Activated naive CD4-positive, alpha-beta T cell treated with anti-CD3 and anti-CD28 coated beads, Interleukin-2, amount 10 ng/mL, durations not matched to agents 7 days and 5 days (primary cell): Measurements from ENCODE around the gene EHBP1L1.

Experiments used
- CTCF ChIA-PET: fragments of 350-600 bp; sonication (Branson Sonifier 250); formaldehyde crosslinking; loops from one replicate; lab custom pipeline; 2021; ENCODE audit warnings: antibody characterized with exemption; lab: Charles Lee
- DNase-seq: peaks from one replicate; pipeline ENCODE4 v3.0.0-alpha.2; 2020
- H3K27ac Mint-ChIP-seq: one replicate; pipeline ENCODE4 v1.8.0; 2021; ENCODE audit warnings: mild to moderate bottlenecking, moderate library complexity, mixed read lengths
- H3K27me3 Mint-ChIP-seq: one replicate; pipeline ENCODE4 v1.8.0; 2021; ENCODE audit warnings: mild to moderate bottlenecking, mixed read lengths
- H3K36me3 Mint-ChIP-seq: one replicate; pipeline ENCODE4 v1.8.0; 2021; ENCODE audit warnings: mixed read lengths
- H3K4me1 Mint-ChIP-seq: one replicate; pipeline ENCODE4 v1.8.0; 2021; ENCODE audit warnings: mixed read lengths
- H3K4me3 Mint-ChIP-seq: one replicate; pipeline ENCODE4 v1.8.0; 2021; ENCODE audit warnings: mild to moderate bottlenecking, moderate library complexity, mixed read lengths
- H3K9me3 Mint-ChIP-seq: one replicate; pipeline ENCODE4 v1.8.0; 2021; ENCODE audit warnings: mixed read lengths

The EHBP1L1 gene

GRCh38 chr11:65607614-65608426, 32.0 kb downstream of the EHBP1L1 start:
- H3K4me1 Mint-ChIP-seq: peaks cover 44% of the 10 kb centered on the region
- no peaks in the 10 kb centered on the region for H3K27me3 Mint-ChIP-seq
- DNase-seq: no peak
- no peaks in the 10 kb centered on the region for H3K9me3 Mint-ChIP-seq
- H3K27ac Mint-ChIP-seq: no peak overlapping the region
- H3K36me3 Mint-ChIP-seq: peaks cover 55% of the 10 kb centered on the region
- CTCF ChIA-PET: interaction anchor here (1.1 to 1.3 kb wide), 2 partner anchors 14 to 67 kb away, joined by 3 to 5 read pairs; no protein-coding TSS in a partner anchor
- H3K4me3 Mint-ChIP-seq: no peak overlapping the region

- CTCF ChIA-PET: interaction anchor here (0.8 kb wide), 2 partner anchors 13 to 16 kb away, joined by 3 read pairs; no protein-coding TSS in a partner anchor
- DNase-seq: no peak
- peak overlapping the region; percentile 56 for H3K27ac Mint-ChIP-seq
- peaks cover 51% of the 10 kb centered on the region for H3K36me3 Mint-ChIP-seq
- no peaks in the 10 kb centered on the region for H3K9me3 Mint-ChIP-seq
- H3K27me3 Mint-ChIP-seq: no peaks in the 10 kb centered on the region
- peaks cover 49% of the 10 kb centered on the region for H3K4me1 Mint-ChIP-seq
- no peak overlapping the region for H3K4me3 Mint-ChIP-seq
These were observed 33.4 kb downstream of the EHBP1L1 start for GRCh38 chr11:65609229-65609628.

- no peaks in the 10 kb centered on the region for H3K9me3 Mint-ChIP-seq
- peak overlapping the region; percentile 64 for H3K27ac Mint-ChIP-seq
- peak overlapping the region; percentile 30 for H3K4me3 Mint-ChIP-seq
- H3K36me3 Mint-ChIP-seq: peaks cover 47% of the 10 kb centered on the region
- H3K27me3 Mint-ChIP-seq: no peaks in the 10 kb centered on the region
- DNase-seq: no peak
- peaks cover 49% of the 10 kb centered on the region for H3K4me1 Mint-ChIP-seq
- CTCF ChIA-PET: interaction anchor here (0.8 to 1.3 kb wide), 2 partner anchors 13 to 16 kb away, joined by 3 to 7 read pairs; no protein-coding TSS in a partner anchor
These were observed 33.8 kb downstream of the EHBP1L1 start for GRCh38 chr11:65609665-65610064.

GRCh38 chr11:65610404-65610803, 34.6 kb downstream of the EHBP1L1 start:
- CTCF ChIA-PET: interaction anchor here (0.8 to 1.3 kb wide), 6 partner anchors 11 to 37 kb away, joined by 3 to 7 read pairs (median 3); partner anchors contain the start of gene KCNK7
- Mint-ChIP-seq H3K27ac (peak overlapping the region; percentile 64), H3K27me3 (no peaks in the 10 kb centered on the region), H3K4me1 (peaks cover 49% of the 10 kb centered on the region), H3K36me3 (peaks cover 47% of the 10 kb centered on the region), H3K9me3 (no peaks in the 10 kb centered on the region), H3K4me3 (peak overlapping the region; percentile 30)
- no peak for DNase-seq

GRCh38 chr11:65611028-65611757, 35.3 kb downstream of the EHBP1L1 start:
- no peak for DNase-seq
- H3K36me3 Mint-ChIP-seq: peaks cover 41% of the 10 kb centered on the region
- CTCF ChIA-PET: interaction anchor here (1.0 to 1.3 kb wide), 5 partner anchors 11 to 38 kb away, joined by 3 to 7 read pairs (median 3); partner anchors contain the start of gene KCNK7
- H3K9me3 Mint-ChIP-seq: no peaks in the 10 kb centered on the region
- H3K27me3 Mint-ChIP-seq: no peaks in the 10 kb centered on the region
- H3K4me1 Mint-ChIP-seq: peaks cover 49% of the 10 kb centered on the region
- H3K27ac Mint-ChIP-seq: peak overlapping the region; percentile 64
- peak overlapping the region; percentile 97 for H3K4me3 Mint-ChIP-seq

- H3K9me3 Mint-ChIP-seq: no peaks in the 10 kb centered on the region
- no peak for DNase-seq
- peak overlapping the region; percentile 87 for H3K27ac Mint-ChIP-seq
- CTCF ChIA-PET: interaction anchor here (1.0 to 2.0 kb wide), 7 partner anchors 9 to 71 kb away, joined by 3 to 11 read pairs (median 5); partner anchors contain the start of gene SIPA1
- H3K36me3 Mint-ChIP-seq: peaks cover 41% of the 10 kb centered on the region
- H3K4me3 Mint-ChIP-seq: peak overlapping the region; percentile 97
- H3K4me1 Mint-ChIP-seq: peaks cover 57% of the 10 kb centered on the region
- H3K27me3 Mint-ChIP-seq: no peaks in the 10 kb centered on the region
These were observed 36.1 kb downstream of the EHBP1L1 start for GRCh38 chr11:65611758-65612603.

- peak overlapping the region; percentile 97 for H3K27ac Mint-ChIP-seq
- H3K36me3 Mint-ChIP-seq: peaks cover 42% of the 10 kb centered on the region
- H3K9me3 Mint-ChIP-seq: no peaks in the 10 kb centered on the region
- peaks cover 63% of the 10 kb centered on the region for H3K4me1 Mint-ChIP-seq
- peak overlapping the region; percentile 97 for H3K4me3 Mint-ChIP-seq
- CTCF ChIA-PET: interaction anchor here (1.0 to 2.0 kb wide), 7 partner anchors 9 to 72 kb away, joined by 3 to 11 read pairs (median 5); partner anchors contain the start of gene SIPA1
- no peak for DNase-seq
- no peaks in the 10 kb centered on the region for H3K27me3 Mint-ChIP-seq
These were observed 36.8 kb downstream of the EHBP1L1 start for GRCh38 chr11:65612691-65613090.

GRCh38 chr11:65613091-65613928, 37.5 kb downstream of the EHBP1L1 start:
- CTCF ChIA-PET: interaction anchor here (1.0 to 2.0 kb wide), 8 partner anchors 10 to 73 kb away, joined by 3 to 11 read pairs (median 4); partner anchors contain the start of gene SIPA1

GRCh38 chr11:65615229-65615949, 39.5 kb downstream of the EHBP1L1 start, which contains the start of gene PCNX3:
PCNX3 (plus strand) TSS chr11:65615776; CDS start chr11:65616312, 536 bp downstream.
- Mint-ChIP-seq H3K4me1 (peaks cover 48% of the 10 kb centered on the region), H3K4me3 (peak within 1 kb of the TSS; percentile 97)
- CTCF ChIA-PET: interaction anchor here (0.6 to 1.8 kb wide), 12 partner anchors 8 to 452 kb away, joined by 3 to 8 read pairs (median 4); partner anchors contain the start of genes FAM89B, KCNK7 and ZNRD2

More at GRCh38 chr11:65613091-65613928, 37.5 kb downstream of the EHBP1L1 start:
- DNase-seq: no peak
- Mint-ChIP-seq H3K27me3 (no peaks in the 10 kb centered on the region), H3K36me3 (peaks cover 37% of the 10 kb centered on the region), H3K27ac (peak overlapping the region; percentile 97), H3K9me3 (no peaks in the 10 kb centered on the region), H3K4me3 (peak overlapping the region; percentile 97), H3K4me1 (peaks cover 63% of the 10 kb centered on the region)

GRCh38 chr11:65615950-65616574, 40.2 kb downstream of the EHBP1L1 start:
- Mint-ChIP-seq H3K9me3 (no peaks in the 10 kb centered on the region), H3K27me3 (no peaks in the 10 kb centered on the region), H3K27ac (peak overlapping the region; percentile 97), H3K4me1 (peaks cover 42% of the 10 kb centered on the region), H3K36me3 (peaks cover 33% of the 10 kb centered on the region), H3K4me3 (peak overlapping the region; percentile 97)
- DNase-seq: peak; percentile 67
- CTCF ChIA-PET: interaction anchor here (1.1 to 1.8 kb wide), 7 partner anchors 10 to 164 kb away, joined by 3 to 8 read pairs (median 5); partner anchors contain the start of gene KCNK7

More at GRCh38 chr11:65615229-65615949, 39.5 kb downstream of the EHBP1L1 start, which contains the start of gene PCNX3:
- Mint-ChIP-seq H3K9me3 (no peaks in the 10 kb centered on the region), H3K27me3 (no peaks in the 10 kb centered on the region), H3K36me3 (peaks cover 33% of the 10 kb centered on the region), H3K27ac (peak within 1 kb of the TSS; percentile 97)
- peak; percentile 100 for DNase-seq

- peak; percentile 62 for DNase-seq
- Mint-ChIP-seq H3K4me1 (peaks cover 38% of the 10 kb centered on the region), H3K36me3 (peaks cover 35% of the 10 kb centered on the region)
These were observed 40.7 kb downstream of the EHBP1L1 start for GRCh38 chr11:65616575-65617001.

More at GRCh38 chr11:65616575-65617001, 40.7 kb downstream of the EHBP1L1 start:
- peak overlapping the region; percentile 91 for H3K4me3 Mint-ChIP-seq
- CTCF ChIA-PET: interaction anchor here (1.1 to 1.8 kb wide), 4 partner anchors 9 to 163 kb away, joined by 3 to 8 read pairs (median 5); no protein-coding TSS in a partner anchor
- H3K27me3 Mint-ChIP-seq: no peaks in the 10 kb centered on the region
- H3K9me3 Mint-ChIP-seq: no peaks in the 10 kb centered on the region
- H3K27ac Mint-ChIP-seq: peak overlapping the region; percentile 87
